Occipital lobe (tissue), 2 donors: Measurements from ENCODE around the gene SMYD3. TPM values are rescaled to one million over a fixed set of nuclear protein-coding genes. Genes with fewer than 3 reads are reported as not detected.

ENCODE experiments used
- small RNA-seq: library from RNA; depleted of rRNA; stranded (forward); fragments of <200 nt; gene quantifications from one replicate; pipeline ENCODE3, GENCODE V24; 2014
- total RNA-seq: library from RNA; depleted of rRNA; stranded (reverse); fragments of >200 nt; gene quantifications from one replicate; pipeline ENCODE4 v1.2.3, GENCODE V29; 2014

SMYD3 gene
- total RNA-seq, 1 donor from 2014 or later = 25.3 TPM

Small RNAs within 50 kb of the gene (small RNA-seq; reads per million reads assigned to genes)
- gene AL356583.2 (not detected), gene RF00019 (not detected), gene RNU6-1283P (not detected)

Other genes with a start within 250 kb of the SMYD3 start
- 17.0 TPM for gene TFB2M, start 59.0 kb upstream of the SMYD3 start, total RNA-seq
- 32.4 TPM for gene CNST, start 59.2 kb upstream of the SMYD3 start, total RNA-seq
- 53.2 TPM for gene SCCPDH, start 217.1 kb upstream of the SMYD3 start, total RNA-seq